NCI-H82 treated with DMSO at 0.1 percent for 48 hours (cell line): ENCODE results near the gene FMN2.

Experiments used
- DNase-seq: peaks from one replicate; lab custom pipeline; 2025; ENCODE audit not compliant: unreplicated experiment; lab: John Stamatoyannopoulos, UW

The FMN2 gene

DNA sequence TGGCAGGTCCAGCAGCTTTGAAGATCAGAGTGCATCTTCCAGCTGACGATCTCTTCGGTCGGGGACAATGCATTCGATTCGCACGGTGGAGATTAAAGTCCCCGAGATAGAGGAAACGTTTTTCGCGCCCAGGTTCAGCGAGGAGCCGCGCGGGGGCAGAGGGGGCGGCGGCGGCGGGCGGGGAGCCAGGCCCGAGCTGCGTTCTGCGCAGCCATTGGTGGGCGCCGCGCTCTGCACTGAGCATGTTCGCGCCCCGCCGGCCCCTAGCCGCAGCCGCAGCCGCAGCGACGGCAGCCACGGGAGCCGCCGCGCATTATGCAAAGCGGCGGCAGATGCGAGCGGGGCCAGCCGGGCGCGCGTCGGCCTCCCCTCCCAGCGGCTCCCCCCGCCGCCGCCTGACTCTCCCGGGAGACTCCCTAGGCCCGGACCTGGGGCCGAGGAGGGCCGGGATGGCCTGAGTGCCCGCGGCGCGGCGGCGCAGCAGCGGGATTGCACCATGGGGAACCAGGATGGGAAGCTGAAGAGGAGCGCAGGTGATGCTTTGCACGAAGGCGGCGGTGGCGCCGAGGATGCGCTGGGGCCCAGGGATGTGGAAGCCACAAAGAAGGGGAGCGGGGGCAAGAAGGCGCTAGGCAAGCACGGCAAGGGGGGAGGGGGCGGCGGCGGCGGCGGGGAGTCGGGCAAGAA, at the start of gene FMN2:
FMN2 (plus strand) TSS at position 270 of the 687 bp plus-strand sequence; CDS start at position 497, 227 bp downstream.
- DNase-seq, result peak; percentile 81

DNA sequence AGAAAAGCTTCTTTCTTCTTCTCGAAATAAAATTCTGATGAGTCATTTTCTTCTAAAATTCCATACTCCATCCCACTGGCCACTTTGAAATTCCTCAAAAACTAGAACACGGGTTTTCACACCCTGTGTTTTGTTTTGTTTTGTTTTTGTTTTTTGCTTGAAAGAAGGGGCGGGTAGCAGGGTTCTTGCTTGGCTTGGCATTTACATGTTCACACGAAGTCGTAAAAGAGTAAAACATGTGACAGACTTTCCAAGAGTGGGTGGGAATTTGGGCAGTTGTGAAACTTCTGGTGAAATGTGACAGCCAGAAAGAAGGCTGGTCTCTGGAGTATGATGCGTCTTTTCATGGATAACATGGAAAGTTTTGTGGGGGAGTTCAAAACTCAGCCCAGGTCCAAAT, 47.1 kb upstream of the FMN2 start:
- no peak for DNase-seq

DNA sequence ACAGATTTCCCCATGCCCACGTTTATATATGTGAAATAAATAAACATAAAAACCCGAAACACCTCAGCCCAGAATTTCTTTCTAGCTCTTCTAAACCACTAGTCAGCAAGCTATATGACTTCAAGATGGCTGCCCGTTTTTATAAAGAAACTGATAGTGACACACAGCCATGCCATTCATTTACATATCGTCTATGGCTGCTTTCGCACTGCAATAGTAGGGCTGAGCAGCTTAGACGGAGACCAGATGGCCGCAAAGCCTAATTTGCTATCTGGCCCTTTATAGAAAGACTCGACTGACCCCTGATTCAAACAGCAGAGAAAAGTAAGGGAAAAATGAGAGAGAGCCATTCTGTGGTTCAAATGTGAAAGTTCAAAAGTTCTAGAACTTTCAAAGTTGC, 45.7 kb upstream of the FMN2 start:
- peak; percentile 59 for DNase-seq

DNA sequence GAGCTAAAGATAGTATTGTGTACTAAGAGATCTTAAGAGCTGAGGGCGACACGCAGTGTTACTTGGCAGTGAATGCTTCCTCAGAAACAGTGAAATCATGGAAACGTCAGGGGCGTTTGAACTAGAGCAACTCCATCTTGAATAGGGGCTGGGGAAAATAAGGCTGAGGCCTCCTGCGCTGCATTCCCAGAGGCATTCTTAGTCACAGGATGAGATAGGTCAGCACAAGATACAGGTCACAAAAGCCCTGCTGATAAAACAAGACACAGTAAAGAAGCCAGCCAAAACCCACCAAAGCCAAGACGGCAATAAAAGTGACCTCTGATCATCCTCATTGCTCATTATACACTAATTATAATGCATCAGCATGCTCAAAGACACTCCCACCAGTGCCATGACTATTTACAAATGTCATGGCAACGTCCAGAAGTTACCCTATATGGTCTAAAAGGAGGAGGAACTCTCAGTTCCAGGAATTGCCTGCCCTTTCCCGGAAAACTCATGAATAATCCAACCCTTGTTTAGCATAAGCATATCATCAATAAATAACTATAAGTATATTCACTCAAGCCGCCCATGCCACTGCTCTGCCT, 37.5 kb upstream of the FMN2 start:
- no peak for DNase-seq

DNA sequence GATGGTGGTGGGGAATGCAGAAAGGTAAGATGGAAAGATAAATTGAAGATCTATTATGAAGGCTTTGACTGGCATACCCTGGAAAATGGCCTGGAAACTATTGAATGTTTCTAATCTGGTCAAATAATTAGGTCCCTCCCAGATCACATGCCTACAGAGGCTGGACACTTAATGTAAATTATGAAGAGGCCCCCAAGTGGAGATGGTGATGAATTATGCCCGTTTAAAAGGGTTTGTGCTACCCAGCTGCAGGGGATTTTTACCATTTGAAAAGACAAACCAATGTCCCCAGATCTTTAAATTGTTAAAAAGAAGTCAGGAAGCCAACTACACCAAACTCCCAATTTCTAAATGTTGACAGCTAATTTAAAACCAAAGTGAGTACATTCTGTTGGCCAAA, 35.7 kb upstream of the FMN2 start:
- DNase-seq, result no peak

DNA sequence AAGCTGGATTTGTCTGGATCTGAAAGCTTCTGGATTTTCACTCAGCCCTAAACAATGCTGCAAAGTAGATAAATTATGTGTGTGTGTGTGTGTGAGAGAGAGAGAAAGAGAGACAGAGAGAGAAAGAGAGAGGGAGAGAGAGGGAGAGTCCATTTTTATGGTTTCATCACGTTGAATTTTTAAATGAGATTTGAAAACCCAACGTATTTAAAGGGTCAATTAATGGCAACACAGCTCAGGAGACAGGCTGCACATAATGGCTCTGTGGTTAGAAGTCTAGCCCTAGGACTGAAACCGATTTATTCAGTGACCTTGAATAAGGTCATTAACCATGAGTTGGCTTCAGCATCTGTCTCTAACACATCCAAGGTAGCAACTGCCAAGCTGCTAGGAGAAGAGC, 35.3 kb upstream of the FMN2 start:
- peak; percentile 25 for DNase-seq

DNA sequence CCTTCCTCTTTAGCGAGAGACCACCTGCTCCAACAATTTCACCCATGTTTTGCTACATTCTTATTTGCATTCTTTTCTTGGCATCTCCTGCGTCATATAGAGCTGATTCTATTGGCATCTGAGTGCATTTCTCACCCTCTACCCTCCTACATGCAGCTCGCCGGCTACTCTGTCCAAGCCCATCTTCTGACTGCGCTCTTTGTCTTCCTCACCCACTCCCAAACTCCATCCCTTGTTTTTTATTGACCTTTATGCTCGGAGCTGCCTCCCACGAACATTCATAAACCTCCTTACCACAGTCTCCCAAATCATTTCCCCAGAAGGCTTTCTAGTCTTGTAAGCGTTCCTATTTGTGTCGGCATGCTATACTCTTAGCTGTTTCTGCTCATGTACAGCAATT, 33.6 kb upstream of the FMN2 start:
- DNase-seq, result no peak

DNA sequence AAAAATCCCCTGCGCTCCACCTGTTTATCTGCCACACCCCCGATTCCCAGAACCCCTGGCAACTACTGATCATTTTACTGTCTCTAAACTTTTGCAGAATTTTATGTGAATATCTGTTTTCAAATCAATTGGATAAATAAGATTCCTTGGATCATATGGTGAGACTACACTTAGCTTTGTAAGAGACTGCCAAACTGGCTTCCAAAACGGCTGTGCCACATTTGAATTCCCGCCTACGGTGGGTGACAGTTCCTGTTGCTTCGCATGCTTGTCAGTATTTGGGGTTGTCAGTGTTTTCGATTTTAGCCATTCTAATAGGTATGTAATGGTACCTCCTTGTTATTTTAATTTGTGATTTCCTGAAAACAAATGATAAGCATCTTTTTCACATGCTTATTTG, 22.7 kb upstream of the FMN2 start:
- no peak for DNase-seq

DNA sequence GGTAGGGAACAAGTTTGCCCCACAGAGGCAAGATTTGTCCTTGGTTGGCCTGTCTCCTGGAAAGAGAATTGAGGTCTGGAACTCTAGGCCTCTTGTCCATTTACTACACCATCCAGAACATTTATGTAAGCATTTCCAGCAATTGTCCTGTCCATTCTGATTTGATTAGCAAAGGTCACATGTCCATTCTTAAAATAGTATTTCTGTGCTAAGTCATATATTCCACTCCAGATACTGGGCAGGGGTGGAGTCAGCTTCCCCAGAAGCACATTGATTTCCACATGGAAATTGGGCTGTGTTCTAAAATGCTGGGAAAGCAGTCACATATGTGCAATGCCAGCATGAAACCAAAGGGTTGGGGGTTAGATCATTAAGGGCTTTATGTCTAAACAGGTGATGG, 21.5 kb upstream of the FMN2 start:
- no peak for DNase-seq

DNA sequence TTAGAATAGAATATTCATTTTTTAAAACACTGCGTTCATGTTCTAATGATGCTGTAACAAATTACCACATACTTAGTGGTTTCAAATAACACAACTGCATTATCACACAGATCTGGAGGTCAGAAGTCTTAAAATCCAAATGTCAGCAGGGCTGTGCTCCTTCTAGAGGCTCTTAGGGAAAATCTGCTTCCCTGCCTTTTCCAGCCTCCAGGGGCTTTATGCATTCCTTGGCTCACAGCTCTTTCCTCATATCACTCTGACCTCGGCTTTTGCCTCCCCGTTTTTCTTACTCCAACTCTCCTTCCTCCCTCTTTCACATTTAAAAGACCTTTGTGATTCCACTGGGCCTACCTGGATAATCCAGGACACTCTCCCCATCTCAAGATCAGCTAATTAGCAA, 18.6 kb upstream of the FMN2 start:
- DNase-seq, result no peak

DNA sequence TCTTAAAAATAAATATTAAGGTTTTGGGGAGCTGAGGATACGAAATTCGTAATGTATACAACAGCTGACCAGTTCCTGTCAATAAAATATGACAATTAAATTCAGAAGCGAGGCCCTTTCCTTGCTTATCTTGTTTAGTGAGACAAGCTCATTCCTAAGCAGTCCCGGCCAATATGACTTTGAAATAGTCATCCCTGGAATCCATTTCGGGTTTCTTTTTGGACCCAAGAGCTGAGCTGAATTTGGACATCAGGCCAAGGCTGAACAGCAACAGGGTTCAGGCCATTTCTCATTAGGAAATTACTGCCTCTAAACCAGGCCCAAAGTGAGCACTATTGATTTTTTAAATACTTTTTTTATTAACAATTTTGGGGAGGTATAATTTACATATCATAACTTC, 17.3 kb upstream of the FMN2 start:
- no peak for DNase-seq

DNA sequence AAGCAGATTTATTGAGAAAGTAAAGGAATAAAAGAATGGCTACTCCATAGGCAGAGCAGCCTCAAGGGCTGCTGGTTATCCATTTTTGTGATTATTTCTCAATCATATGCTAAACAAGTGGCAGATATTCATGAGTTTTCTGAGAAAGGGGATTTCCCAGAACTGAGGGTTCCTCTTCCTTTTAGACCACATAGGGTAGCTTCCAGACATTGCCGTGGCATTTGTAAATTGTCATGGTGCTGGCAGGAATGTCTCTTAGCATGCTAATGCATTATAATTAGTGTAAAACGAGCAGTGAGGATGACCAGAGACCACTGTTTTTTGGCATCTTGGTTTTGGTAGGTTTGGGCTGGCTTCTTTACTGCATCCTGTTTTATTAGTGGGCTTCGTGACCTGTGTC, 16.8 kb upstream of the FMN2 start:
- DNase-seq, result no peak

DNA sequence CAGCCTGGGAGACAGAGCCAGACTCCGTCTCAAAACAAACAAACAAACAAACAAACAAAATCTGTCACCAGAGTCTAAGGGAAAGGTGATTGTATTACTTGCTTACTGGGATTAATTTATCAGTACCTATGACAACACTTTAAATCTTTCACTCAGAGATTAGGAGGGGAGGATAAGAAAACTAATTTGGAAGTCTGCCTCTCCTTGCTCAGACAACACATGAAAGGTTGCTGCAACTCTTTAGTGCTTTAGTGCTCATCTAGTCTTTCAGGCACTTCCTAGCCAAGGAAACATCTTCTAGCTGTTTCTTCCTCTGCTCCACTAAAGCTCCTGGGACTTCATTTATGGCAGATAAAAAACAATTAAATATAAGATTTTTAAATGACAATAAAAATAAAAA, 7.3 kb upstream of the FMN2 start:
- DNase-seq, result no peak

DNA sequence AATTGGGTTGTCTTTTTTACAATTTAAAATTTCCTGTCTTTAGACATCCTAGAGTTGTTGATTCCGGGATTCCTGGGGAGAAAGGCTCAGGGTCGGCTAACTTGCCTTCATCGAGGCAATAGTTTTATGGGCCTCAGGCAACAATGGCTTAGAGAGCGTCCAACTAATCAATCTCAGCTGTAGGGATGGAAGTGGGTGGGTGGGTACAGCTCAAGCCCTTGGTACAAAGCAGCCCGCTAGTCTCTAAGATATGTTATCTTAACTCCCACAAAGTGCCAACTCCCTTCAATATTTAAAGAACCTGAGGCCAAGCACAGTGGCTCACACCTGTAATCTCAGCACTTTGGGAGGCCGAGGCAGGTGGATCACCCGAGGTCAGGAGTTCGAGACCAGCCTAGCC, 6.9 kb upstream of the FMN2 start:
- no peak for DNase-seq

DNA sequence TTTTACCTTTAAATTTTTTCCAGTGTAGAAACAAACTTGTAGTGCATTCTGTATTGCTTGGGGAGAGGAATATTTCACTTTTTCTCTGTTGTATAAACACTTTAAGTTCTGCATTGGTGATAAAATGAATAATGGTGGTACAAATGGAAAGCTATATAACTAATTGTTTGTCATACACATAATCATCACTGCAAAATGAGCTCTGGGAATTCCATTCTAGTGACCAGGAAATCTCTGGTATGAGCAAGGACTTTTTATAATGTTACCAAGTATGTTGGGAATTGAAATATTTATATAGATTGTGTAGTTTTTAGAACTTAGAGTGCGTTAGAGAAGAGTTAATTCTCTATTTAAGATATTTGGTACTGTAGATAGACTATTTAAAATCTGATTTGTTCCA, 5.0 kb upstream of the FMN2 start:
- DNase-seq, result no peak

DNA sequence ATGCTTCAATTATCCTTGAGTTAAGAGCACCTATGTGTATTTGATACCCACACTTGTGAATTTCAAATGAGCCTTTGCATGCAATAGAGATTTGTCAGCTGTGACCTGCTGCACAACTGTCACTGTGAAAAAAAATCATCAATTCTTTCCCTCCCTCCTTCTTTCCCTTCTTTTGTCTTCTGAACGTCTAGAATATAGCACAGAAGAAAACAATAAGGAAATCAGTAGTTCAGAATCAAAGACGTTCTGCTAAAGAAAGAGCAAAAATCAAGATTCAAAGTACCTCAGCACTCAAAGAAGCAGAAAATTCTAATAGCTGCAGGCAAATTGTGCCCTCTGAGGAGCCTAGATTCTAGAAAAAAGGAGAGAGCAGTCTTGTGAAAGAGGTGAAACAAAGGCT, 1.7 kb upstream of the FMN2 start:
- DNase-seq, result no peak

DNA sequence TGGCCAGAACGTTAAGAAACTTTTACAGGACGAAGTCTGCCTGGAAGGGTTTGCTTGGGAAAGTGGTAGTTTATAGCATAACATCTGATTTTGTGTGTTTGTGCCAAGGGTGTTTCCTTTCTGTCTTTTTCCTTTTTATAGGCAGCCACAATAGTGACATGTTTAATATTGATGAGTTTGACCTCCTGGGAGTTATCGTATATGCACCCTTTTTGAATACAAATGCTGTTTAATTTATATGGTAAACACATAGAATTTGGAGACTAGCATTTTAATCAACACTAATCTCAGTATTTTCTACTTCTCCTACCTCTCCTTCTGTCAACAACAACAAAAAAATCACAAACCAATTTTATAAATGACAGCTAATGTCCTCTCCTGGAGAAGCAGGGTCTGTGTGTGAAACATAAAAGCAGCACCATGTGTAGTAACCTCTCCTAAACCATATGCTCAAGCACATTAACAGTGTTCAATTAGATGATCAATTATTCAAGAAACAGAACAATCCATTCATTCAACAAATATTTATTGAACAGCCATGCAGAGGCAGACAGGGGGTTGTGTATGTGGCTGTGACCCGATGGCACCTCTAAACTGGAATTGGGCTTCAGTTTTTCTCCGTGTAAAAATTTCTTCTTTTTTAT, 604 bp upstream of the FMN2 start:
- DNase-seq, result no peak

DNA sequence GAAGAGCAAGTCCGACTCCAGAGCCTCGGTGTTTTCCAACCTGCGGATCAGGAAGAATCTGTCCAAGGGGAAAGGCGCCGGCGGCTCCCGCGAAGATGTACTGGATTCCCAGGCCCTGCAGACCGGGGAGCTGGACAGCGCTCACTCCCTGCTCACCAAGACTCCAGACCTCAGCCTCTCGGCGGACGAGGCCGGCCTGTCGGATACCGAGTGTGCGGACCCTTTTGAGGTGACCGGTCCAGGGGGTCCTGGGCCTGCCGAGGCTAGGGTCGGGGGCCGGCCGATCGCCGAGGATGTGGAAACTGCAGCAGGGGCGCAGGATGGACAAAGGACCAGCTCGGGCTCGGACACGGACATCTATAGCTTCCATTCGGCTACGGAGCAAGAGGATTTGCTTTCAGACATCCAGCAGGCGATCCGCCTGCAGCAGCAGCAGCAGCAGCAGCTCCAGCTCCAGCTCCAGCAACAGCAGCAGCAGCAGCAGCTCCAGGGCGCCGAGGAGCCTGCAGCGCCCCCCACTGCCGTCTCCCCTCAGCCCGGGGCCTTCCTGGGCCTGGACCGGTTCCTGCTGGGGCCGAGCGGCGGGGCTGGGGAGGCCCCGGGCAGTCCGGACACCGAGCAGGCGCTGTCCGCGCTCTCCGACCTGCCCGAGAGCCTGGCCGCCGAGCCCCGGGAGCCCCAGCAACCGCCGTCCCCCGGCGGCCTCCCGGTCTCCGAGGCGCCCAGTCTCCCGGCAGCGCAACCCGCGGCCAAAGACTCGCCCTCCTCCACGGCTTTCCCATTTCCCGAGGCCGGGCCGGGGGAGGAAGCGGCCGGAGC, 827 bp downstream of the FMN2 start:
- no peak for DNase-seq

DNA sequence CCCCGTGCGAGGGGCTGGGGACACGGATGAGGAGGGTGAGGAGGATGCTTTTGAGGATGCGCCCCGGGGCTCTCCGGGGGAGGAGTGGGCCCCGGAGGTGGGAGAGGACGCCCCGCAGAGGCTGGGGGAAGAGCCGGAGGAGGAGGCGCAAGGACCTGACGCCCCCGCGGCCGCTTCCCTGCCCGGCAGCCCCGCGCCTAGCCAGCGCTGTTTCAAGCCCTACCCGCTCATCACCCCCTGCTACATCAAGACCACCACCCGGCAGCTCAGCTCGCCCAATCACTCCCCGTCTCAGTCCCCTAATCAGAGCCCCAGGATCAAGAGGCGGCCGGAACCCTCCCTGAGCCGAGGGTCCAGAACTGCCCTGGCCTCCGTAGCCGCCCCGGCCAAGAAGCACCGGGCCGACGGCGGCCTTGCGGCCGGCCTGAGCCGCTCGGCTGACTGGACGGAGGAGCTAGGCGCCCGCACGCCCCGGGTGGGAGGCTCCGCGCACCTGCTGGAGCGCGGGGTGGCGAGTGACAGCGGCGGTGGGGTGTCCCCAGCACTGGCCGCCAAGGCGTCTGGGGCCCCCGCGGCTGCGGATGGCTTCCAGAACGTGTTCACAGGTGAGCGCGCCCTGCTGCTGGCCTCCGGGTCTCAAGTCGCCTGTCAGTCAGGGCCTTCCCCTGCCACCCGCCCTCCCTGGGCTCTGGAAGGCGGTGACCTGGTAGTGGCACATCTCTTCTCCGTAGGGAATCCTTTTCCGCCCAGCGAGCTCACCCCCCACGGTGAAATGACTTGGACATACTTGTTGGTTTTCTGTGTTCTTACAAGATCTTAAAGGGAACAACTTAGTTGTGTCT, 1.7 kb downstream of the FMN2 start:
- no peak for DNase-seq

DNA sequence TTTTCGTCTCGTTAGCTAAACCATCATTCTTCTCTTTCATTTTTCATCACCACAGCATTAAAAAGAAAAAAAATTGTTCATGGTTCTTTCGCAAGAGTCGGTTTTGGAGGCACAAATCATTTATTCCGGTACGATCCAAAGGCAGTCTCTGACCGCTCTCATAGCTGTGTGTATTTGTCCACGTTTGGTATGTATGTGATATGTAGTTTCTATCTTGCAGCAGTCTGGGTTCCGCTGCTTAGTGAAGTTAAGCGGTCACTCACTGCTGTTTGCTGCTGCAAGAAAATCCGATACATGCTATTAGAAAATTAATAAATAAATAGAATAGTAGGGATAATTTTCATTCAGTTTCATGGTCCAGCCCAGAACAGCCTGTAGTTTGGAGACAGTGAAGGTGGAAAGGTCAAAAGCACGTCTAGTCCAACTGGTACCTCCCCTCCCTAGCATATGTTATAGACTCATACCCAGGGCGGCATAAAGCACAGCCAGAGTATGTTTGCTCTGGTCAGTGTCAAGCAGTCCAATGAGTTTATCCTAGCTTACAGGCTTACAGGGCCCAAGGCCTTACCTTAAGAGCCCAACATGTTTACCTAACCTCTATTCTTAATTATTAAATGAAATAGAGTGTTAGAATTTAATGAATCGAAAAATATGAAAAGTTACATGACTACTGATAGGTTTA, 2.5 kb downstream of the FMN2 start:
- peak; percentile 82 for DNase-seq
